Body of pancreas (tissue), 4 donors: ENCODE measurements around the gene CD82.

Experiments used
- CTCF ChIP-seq, 7 experiments: fragments of 450-650 bp in 4 of 7; fragments of 200-600 bp in 3 of 7; sonication (generic) in 3 of 7; IDR thresholded peaks; one replicate each; pipeline ENCODE4 v1.5.1; 2016 to 2019; ENCODE audit warnings: antibody characterized with exemption in 7 of 7
- POLR2A ChIP-seq, 3 donors: fragments of 450-650 bp; IDR thresholded peaks; one replicate each; pipeline ENCODE4 v1.6.1; 2016; ENCODE audit warnings: antibody characterized with exemption in 3 of 3, mild to moderate bottlenecking in 2 of 3

- TF ChIP-seq CTCF (IDR thresholded peaks at IDR 0.05) (no peak), POLR2A (IDR thresholded peaks at IDR 0.05) (no peak)
Measured at GRCh38 chr11:44575962-44576361, 10.5 kb downstream of the CD82 start.
